ENCODE data around the gene CTCFL.

The CTCFL gene

DNA sequence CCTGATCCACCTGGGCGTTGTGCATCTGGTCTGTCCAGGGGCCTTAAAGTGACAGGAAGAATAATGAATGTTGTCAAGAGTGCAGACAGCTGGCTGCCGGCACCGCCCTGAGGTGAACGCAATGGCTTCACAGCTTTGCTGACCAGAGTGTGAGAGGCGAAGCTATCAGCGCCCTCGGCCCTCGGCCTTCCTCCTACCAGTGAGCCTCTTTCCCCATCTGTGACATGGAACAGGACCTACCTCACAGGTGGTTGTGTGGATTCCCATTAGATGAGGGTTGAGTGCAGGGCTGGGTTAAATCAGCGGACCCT, 54.8 kb downstream of the CTCFL start:
- no peak for DNase-seq (ENCODE audit: low read depth, low spot score)
- H3K27ac ChIP-seq, result no peak overlapping the region

DNA sequence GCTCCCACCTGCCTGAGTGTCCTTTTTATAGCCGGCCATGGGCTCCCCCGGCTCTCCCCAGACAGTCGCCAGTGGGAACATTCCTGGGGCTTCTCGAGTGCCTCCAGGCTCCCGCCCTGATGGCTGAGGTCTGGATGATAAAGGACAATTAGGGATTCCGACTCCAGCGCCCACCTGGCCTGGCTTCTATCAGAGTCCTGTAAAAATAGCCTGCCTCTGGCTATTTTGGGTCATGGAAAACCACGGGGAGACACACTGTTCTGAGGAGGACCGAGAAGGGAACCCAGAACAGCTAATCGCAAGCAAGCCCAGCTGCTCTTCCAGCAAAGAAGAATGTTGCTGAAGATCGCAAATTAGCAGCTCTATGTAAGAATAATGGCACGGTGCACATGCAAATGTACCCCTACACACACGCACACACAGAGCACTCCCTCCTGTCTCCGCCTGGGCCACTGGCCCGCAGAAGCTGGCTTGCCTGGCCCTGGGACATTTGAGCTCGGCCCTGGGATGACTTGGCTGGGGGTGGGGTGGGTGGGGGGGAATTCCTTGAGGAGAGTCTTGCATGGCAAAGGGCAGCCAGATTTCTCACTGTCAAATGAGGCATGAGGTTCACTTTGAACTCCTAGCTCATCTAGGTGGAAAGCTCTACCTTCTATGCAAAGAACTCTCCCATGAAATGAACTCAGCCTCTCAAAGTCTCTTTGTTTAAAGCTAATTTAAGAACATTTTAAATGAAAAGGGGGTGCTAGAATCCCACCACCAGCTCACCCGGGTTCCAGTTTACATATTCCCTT, 55.3 kb downstream of the CTCFL start:
- no peak for DNase-seq (ENCODE audit: low read depth, low spot score)
- H3K27ac ChIP-seq, result no peak overlapping the region

DNA sequence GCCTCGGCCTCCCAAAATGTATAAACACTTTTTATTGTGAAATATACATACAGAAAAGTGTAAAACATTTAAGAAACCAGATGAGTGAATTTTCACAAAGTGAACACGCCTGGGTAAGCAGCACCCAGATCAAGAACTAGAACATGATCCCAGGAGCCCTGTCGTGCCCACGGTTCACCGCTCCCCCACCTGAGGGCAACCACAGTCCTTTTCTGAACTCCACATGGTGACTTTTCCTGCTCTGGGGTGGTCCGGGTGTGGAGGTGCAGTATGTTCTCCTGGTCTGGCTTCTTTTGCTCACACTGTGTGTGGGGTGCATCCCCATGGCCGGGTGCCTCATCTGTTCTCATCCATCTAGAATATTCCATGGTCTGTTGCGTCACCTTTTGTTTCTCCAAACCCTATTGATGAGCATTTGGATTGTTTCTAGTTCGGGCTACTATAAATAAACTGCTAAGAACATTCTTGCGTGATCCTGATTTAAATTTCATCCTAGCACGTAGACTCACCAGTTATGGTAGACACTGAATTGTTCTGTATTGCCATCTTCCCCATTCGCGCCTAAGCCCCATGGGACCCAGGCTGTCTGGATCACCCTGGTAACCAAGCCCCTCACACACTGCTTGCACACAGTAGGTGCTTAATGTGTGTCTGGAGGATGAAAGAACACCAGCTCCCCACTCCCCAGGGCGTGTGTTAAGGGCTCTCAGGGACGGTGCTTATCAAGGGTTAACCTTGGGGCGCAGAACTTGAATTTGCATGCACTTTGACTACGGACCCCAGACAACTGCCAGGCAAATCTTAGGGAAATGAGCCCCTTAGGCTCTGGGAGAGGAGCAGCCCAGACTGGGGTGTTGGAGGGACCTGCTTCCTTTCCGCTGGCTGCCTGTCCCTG, 56.2 kb downstream of the CTCFL start:
- no peak overlapping the region for H3K27ac ChIP-seq
- no peak for DNase-seq (ENCODE audit: low read depth, low spot score)

DNA sequence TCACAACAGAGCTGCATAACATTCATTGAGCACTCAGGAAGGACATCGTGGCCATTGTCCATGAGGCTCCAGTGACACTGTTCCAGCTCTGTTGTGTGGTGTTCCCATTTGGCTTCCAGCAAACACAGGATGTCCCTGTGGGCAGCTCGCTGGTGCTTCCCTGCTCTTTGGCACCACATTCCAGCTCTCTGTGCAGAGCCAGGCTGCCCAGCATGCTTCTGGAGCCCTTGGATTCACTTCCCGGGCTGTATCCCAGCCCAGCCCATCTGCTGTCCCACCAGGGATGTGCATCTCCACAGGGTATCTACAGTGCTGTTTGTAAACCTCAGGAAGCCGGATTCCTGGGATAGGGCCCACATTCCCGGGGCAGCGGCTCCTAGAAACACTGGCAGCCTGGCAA, 57.2 kb downstream of the CTCFL start:
- DNase-seq (ENCODE audit: low read depth, low spot score), result no peak
- H3K27ac ChIP-seq, result no peak overlapping the region

DNA sequence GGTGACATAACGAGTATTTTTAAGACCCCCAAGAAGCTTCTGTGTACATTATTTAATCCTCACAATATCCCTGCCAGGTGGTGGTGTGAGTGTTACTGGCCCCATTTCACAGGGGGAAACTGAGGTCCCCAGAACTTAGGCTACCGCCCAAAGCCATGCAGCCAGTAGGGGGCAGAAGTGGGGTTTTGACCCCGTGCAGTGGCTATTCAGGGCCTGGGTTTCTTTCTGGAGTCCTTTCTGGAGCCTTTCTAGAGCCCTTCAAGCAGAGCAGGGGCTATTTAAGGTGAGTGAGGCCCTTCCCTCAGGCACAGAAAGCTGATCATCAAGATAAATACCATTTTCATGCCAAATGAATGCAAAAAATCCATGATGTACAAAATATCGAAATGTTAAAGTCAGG, 59.0 kb downstream of the CTCFL start:
- DNase-seq (ENCODE audit: low read depth, low spot score), result no peak
- no peak overlapping the region for H3K27ac ChIP-seq

DNA sequence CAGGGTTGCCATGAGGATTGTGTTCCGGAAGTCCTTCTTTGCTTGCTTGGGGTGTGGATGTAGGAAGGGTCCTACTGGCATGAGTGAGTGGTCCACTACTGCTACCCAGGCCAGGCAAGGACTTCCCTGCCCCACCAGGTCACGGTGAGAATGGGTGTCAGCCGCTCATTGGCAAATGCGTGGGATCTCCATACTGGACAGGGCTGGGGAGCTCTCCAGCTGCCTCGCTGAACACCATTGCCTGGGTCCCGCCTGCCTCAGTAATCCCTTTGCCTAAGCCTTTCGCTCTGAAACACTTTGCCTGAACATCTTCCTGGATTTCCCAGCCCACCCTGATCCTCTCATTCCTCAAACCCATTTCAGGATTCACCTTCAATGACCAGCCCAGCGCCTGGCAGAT, 59.5 kb downstream of the CTCFL start:
- DNase-seq (ENCODE audit: low read depth, low spot score), result no peak
- H3K27ac ChIP-seq, result no peak overlapping the region

DNA sequence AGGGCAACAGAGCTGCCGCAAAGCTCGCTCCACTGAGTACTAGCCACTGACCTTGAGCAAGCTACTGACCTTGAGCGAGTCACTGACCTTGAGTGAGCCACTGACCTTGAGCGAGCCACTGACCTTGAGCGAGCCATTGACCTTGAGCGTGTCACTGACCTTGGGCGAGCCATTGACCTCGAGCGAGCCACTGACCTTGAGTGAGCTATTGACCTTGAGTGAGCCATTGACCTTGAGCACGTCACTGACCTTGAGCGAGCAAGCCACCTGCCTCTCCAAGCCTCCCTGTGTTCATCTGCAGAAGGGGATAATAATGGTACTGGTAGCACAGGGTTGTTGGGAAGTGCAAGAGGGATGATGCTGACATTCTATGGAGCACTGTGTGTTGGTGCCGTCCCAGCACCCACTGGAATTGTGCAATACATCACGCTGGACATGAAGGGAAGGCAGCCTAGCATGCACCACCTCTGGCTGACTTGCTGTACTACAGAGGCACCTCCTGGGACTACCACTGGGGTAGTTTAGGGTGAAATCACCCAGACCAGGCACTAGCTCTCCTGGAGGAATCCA, 60.2 kb downstream of the CTCFL start:
- H3K27ac ChIP-seq, result no peak overlapping the region
- DNase-seq (ENCODE audit: low read depth, low spot score), result no peak

DNA sequence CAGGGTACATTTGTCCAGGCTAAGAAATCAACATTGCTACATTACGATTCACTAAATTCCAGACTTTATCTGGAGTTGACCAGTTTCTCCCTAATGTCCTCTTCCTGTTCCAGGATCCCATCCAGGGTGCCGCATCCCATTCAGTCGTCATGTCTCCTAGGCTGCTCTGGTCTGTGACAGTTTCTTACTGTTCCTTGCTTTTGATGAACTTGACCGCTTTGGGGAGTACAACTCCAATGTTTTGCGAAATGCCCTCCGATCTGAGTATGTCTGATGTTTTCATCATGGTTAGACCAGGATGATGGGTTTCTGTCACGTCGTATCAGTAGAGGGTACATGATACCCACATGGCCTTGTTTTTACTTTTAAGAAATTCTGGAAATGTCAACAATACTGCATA, 62.2 kb downstream of the CTCFL start:
- no peak for DNase-seq (ENCODE audit: low read depth, low spot score)
- no peak overlapping the region for H3K27ac ChIP-seq

DNA sequence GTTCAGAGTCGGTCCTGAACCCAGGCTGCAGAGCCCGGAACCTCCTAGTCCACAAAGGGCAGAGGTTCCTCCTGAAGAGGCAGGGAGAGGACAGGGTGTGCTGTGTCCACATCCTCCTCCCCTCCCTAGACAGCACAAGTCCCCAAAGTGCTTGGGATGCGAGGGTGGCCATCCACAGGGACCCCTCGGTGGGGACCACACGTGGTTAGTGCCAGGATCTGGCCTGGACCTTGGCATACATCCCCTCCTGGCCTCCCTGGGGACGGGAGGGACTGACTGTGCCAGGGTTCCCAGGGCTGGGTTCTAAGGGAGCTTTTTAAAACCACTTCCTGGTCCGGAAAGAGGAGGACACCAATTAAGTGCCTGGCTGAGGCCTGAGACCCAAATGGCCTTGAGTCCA, 63.2 kb downstream of the CTCFL start:
- no peak overlapping the region for H3K27ac ChIP-seq
- no peak for DNase-seq (ENCODE audit: low read depth, low spot score)

DNA sequence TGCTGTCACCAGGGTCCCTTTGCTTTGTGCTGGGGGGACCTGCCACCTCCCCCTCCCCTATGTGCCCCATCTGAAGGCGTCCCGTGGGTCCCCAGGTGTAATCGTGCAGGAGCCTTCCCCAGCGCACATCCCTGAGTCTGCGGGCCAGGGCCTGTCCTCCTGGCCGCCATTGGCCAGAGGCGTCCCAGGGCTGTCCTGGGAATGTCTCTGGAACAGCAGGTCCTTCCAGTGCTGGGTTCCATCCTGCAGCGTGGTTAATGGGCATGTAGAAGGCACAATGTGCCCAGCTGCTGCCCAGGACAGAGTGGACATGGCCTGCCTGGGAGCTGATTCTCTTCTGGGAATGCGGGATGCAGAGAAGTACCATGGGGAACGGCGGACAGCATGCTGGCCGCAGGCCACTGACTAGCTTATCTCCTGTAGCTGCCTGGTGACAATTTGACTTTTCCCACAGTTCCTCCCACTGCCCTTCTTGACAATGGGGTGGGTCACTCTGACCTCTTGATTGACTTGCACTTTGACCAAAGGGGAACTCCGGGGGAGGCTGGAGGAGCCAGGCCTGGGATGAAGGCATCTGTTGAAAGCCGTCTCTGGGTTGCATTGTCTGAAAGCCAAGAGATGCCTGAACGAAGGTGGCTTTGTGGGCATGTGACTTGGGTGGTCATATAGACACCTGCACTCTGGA, 64.0 kb downstream of the CTCFL start:
- DNase-seq (ENCODE audit: low read depth, low spot score), result no peak
- no peak overlapping the region for H3K27ac ChIP-seq

DNA sequence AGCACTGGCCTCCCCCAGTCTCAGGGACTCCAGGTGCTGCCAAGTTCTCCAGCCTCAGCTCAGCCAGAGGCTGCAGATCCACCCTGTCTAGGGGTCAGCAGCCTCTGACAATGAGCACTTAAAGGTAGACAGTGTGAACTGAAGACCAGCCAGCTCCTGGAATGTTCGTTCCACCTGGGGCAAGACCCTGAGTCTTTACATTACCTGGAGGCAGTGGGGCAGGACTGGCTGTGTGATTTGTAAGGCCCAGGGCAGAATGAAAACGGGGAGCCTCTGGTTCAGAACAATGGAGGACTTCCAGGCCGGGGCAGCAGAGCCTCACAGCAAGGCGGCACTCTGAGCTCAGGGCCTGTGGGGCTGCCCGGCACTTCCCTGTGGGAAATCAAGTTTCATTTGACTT, 65.0 kb downstream of the CTCFL start:
- no peak overlapping the region for H3K27ac ChIP-seq
- no peak for DNase-seq (ENCODE audit: low read depth, low spot score)

DNA sequence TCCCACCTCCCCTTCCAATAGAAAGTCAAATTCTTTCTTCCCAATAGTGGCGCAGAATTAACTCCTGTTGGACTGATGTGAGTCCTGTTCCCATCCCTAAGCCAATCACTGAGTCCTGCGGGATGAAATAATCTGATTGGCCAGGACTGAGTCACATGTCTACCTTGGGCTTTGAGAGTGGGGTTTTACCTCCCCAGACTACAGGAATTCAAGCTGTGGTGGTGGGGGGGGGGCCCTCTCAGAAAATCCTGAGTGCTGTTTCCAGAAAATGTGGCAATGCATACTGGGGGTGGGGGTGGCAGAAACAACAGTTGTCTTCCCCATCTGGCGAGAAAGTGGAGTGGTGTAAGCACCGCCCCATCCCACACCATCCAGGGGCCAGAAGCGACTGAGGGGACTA, 65.7 kb downstream of the CTCFL start:
- no peak overlapping the region for H3K27ac ChIP-seq
- DNase-seq (ENCODE audit: low read depth, low spot score), result no peak

DNA sequence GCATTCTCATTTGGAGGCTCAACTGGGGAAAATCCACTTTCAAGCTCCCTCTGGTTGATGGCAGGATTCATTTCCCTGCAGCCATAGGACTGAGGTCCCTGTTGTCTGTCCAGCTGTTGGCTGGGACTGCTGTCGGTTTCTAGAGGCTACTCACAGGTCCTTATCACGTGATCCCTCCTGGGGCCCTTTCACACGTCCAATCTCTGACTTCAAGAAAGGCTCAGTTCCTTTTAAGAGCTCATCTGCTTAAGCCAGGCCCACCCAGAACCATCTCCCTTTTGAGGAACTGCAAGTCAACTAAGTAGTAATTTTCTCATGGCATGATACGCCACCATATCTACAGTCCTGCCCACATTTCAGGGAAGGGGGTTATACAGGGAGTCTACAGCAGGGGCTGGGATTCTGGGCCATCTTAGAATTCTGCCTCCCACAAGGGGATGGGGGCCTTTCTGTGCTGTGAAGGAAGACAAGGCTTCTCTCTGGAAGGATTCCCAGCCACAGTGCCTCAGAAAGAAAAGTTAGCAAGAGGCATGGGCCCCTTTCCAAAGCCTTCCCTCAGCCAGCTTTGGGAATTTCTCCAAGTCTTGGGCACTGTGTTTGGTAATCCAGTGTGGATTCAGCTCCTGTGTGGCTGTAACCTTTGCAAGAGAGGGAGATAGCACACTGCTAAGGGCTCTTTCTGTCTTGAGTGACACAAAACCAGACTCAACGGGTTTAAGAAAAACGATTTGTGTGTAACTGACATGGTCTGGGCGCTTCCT, 66.4 kb downstream of the CTCFL start:
- DNase-seq (ENCODE audit: low read depth, low spot score), result no peak
- no peak overlapping the region for H3K27ac ChIP-seq

DNA sequence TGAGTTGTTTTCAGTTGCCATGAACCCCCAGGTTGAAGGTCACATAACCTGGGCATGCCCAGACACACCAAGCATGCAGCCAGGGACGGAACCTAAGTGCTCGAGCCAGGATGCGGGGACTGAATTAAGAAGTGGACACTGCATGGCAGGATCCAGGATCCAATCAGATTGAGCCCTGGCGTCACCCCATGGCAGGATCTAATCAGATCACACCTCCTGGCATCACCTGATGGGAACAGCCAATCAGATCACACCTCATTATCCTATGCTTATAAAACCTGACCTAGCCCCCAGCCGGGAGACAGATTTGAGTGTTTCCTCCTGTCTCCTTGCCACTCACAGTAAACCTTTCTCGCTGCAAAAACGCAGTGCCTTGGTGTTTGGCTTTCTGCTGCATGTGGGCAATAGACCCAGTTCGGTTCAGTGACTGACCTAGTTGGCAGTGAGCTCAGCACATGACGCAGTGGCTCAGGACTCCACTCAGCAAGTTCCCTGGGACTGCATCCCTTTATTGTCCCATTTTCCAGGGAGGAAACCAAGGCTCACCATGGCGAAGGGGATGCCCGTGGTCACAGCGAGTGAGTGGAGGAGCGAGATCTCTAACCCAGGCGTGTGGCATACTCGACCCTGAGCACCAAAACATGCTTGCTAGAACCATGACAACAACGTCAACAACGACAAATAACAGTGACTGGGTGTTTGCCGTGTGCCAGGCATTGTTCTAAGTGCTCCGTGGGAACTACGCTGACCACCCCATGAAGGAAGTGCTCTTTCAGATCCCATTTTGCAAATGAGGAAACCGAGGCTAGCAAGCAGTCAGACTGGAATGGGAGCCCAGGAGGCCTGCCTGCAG, 67.5 kb downstream of the CTCFL start:
- H3K27ac ChIP-seq, result no peak overlapping the region
- DNase-seq (ENCODE audit: low read depth, low spot score), result no peak

DNA sequence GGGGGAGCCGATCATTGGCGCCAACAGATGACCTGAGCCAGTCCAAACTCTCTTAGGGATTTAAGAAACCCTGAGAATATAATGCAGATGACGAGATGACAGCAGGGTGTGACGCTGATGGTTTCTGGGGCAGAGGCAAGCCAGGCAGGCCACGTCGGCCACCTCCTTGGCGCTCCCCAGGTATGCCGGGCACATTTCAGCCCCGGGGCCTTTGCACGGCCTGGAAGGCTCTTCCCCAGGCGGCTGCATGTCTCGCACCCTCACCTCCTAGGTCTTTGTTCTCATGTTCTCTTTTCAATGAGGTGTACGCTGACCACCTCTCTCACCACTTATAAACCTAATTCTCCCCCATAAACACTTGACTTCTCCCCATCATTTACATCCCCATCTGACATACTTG, 68.8 kb downstream of the CTCFL start:
- H3K27ac ChIP-seq, result no peak overlapping the region
- DNase-seq (ENCODE audit: low read depth, low spot score), result no peak

DNA sequence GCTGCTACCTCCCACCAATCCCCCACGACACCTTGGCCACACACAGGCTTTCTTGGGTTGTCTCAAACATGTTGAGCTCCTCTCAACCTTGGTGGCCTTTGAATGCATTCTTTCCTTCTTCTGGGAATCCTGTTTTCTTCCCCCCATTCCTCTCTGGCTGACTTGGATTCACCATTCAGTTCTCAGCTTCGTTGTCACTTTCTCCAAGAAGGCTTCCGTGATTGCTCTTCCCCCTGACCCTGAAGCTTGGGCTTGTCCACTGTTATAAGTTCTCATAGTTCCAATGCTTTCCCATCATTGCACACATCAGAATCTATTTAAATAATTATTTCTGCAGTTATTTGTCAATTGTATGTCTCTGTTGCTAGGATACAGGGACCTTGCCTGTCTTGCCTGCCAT, 69.6 kb downstream of the CTCFL start:
- H3K27ac ChIP-seq, result no peak overlapping the region
- no peak for DNase-seq (ENCODE audit: low read depth, low spot score)

DNA sequence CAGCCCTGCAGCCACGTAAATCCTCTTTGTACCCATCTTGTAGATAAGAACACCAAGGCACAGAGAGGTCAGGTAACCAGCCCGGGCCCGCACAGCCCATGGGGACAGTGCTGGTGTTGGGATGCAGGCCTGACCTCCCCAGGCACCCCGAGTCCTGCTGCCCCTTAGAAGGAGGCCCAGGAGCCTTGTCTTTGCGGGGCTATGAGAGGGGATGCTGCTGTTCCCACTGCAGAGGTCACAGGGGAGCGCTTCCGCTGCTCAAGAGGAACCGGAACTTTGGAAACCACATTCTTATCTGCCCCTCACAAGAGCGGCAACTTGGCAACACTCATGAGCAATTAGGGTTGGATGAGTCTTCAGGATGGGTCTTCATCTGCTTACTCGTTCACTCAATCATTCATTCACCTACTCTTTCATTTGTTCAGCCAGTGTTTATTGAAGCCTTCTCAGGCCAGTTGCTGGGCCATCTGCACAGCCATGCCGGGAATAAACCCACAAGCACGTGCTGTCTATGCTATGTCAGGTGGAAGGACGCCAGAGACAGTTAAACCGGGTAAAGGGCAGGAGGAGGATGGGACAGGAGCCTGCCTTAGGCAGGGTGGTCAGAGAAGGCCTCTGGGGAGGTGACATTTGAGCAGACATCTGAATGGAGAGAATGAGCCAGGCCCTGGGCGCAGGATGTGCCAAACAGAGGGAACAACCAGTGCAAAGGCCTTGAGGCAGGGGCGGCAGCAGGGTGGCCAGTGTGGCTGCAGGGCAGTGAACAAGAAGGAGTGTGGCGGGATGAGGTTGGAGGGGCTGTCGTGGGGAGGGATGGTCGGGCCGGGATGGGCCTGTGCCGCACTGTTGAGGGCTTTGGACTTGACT, 72.9 kb downstream of the CTCFL start:
- H3K27ac ChIP-seq, result no peak overlapping the region

DNA sequence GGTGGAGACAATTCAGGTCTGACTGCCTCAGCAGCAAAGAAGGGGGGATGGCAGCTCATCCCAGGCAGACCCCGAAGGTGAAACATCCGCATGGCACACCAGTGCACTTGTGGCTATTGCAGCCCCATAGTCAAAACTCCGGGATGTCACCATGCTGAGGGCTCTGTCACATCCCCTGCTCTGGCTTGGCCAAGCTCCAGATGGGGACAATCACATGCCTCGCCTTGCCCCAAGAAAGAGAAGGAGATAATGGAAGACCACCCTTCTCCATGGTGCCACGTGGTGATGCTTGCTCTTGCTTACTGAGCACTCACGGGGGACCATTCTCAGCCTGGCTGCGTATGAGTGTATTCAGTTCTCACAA, 73.5 kb downstream of the CTCFL start:
- H3K27ac ChIP-seq, result no peak overlapping the region
- DNase-seq (ENCODE audit: low read depth, low spot score), result no peak

More for the DNA sequence above, 72.9 kb downstream of the CTCFL start:
- no peak for DNase-seq (ENCODE audit: low read depth, low spot score)
